Measurements from ENCODE around the gene HYLS1.

Gene HYLS1

DNA sequence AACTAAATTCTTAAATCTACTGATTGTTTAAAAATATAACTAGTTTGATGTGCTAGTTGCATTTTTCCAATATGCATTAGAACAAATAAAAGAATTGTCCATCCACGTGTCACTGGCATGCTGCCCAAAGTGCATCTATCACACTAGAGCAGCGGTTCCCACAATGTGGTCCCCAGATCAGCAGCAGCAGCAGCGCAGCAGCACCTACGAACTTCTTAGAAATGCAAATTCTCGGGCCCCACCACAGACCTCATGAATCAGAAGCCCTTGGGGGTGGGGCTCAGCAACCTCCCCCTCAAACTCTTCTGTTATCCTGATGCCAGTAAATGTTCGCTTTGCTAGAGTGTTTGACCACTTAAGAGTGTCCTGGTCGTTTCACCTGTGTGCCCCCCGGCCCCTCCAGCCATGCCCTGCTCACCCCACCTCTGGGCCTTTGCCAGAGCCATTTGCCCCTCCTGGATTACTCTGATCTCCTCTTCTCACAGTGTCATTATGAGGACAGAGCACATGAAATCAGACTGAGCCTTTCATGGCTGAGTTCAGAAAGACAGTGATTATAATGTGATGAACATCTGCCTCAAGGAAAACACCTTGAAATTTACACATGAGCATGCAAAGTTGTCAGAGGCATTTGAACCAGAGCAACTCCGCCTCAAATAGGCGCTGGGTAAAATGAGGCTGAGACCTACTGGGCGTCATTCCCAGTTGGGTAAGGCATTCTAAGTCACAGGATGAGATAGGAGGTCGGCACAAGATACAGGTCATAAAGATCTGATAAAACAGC lies 45.8 kb downstream of the HYLS1 start:
- no peak for TF ChIP-seq CTCF (IDR thresholded peaks at IDR 0.05; ENCODE audit: low read length, missing control alignments)
- no peak overlapping the region for H3K4me3 ChIP-seq (replicated peaks; ENCODE audit: low read depth, low read length)
- DNase-seq (ENCODE audit: low read depth), result no peak

DNA sequence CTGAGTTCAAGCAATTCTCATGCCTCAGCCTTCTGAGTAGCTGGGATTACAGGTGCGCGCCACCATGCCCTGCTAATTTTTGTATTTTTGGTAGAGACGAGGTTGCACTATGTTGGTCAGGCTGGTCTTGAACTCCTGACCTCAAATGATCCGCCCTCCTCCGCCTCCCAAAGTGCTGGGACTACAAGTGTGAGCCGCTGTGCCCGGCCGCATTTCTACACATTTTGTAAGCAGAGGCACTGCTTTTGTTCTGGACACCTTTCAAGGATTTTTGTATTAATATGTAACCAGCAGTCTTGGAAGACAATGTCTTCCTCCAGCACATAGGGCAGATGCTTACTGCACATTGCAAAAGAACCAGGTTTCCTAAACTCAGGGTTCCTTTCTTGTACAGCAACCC lies 47.0 kb downstream of the HYLS1 start:
- DNase-seq (ENCODE audit: low read depth), result no peak
- H3K4me3 ChIP-seq (replicated peaks; ENCODE audit: low read depth, low read length), result no peak overlapping the region
- TF ChIP-seq CTCF (IDR thresholded peaks at IDR 0.05; ENCODE audit: low read length, missing control alignments), result no peak

DNA sequence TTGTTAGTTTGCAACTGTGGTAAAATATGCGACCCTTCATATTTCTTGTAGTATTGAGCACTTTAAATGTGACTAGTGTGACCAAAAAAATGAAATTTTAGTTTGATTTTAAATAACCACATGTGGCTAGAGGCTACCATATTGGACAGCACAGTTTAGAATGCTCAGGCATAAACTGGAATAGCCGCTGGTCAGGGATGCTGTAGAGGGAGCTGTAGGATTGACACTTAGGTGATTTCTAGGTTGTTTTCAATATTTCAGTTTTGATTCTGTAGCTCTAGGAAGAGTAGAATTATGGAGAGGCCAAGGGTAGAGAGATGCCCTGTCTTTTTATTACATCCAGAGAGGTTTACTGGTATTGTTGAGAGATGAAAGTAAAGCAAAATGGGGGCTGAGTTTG lies 47.6 kb downstream of the HYLS1 start:
- DNase-seq (ENCODE audit: low read depth), result no peak
- H3K4me3 ChIP-seq (replicated peaks; ENCODE audit: low read depth, low read length), result no peak overlapping the region
- no peak for TF ChIP-seq CTCF (IDR thresholded peaks at IDR 0.05; ENCODE audit: low read length, missing control alignments)

GRCh38 chr11:125935618-125936199 lies 48.2 kb downstream of the HYLS1 start:
- H3K4me3 ChIP-seq (replicated peaks; ENCODE audit: low read depth, low read length), result no peak overlapping the region
- no peak for TF ChIP-seq CTCF (IDR thresholded peaks at IDR 0.05; ENCODE audit: low read length, missing control alignments)

DNA sequence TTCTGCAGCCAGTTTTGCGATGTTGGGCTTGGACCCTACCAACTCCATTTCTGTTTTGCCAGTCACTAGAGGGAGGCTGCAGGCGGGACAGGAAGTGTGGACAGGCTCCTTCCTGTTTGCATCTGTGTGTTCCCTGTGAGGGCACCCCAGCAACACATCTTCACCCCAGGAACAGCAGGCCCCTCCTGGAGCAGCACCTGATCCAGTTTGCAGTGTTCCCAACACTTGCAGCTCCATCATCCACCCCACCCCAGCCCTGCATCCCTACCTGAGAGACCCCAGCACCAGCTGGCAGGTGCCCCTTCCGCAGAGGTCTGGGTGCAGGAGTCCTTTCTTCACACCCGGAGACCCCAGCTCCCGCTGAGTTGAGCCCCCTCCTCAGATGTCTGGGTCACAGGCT lies 51.0 kb downstream of the HYLS1 start:
- no peak for TF ChIP-seq CTCF (IDR thresholded peaks at IDR 0.05; ENCODE audit: low read length, missing control alignments)
- DNase-seq (ENCODE audit: low read depth), result no peak
- no peak overlapping the region for H3K4me3 ChIP-seq (replicated peaks; ENCODE audit: low read depth, low read length)

More at GRCh38 chr11:125935618-125936199, 48.2 kb downstream of the HYLS1 start:
- DNase-seq (ENCODE audit: low read depth), result no peak

GRCh38 chr11:125939081-125939521 lies 51.6 kb downstream of the HYLS1 start:
- H3K4me3 ChIP-seq (replicated peaks; ENCODE audit: low read depth, low read length), result no peak overlapping the region
- no peak for TF ChIP-seq CTCF (IDR thresholded peaks at IDR 0.05; ENCODE audit: low read length, missing control alignments)
- no peak for DNase-seq (ENCODE audit: low read depth)
